Activated CD4-positive, alpha-beta T cell treated with anti-CD3 and anti-CD28 coated beads for 1 hour (primary cell): ENCODE results near the gene NSL1.

Experiments
- DNase-seq: peaks from one replicate; pipeline ENCODE4 v3.0.0-alpha.2; 2020

NSL1 gene

GRCh38 chr1:212680680-212681389 lies 110.7 kb downstream of the NSL1 start:
- no peak for DNase-seq

GRCh38 chr1:212678456-212679410 lies 112.8 kb downstream of the NSL1 start:
- DNase-seq, result no peak

GRCh38 chr1:212677573-212677972 lies 114.0 kb downstream of the NSL1 start:
- no peak for DNase-seq

GRCh38 chr1:212677136-212677535 lies 114.4 kb downstream of the NSL1 start:
- DNase-seq, result no peak
